Endothelial cell of umbilical vein (primary cell): ENCODE data around the gene AP1S2. TPM values are rescaled to one million over a fixed set of nuclear protein-coding genes. Genes with fewer than 3 reads are reported as not detected.

Experiments
- BruUV-seq: library from RNA; stranded (reverse); fragments of 400-500 nt; replicated peaks from 2 replicates; lab custom pipeline; 2021; lab: Mats Ljungman, UMichigan
- CTCF ChIA-PET: fragments of 300-600, 350-600 bp; sonication (Branson Sonifier 250); formaldehyde crosslinking; loops from one replicate; lab custom pipeline; 2021; ENCODE audit warnings: antibody characterized with exemption, inconsistent platforms; lab: Charles Lee
- POLR2A ChIA-PET: fragments of 300-600, 350-600 bp; sonication (Branson Sonifier 250); formaldehyde crosslinking; loops from one replicate; lab custom pipeline; 2021; ENCODE audit warnings: antibody characterized with exemption, inconsistent platforms; lab: Charles Lee
- DNase-seq: peaks from one replicate; pipeline ENCODE4 v3.0.0-alpha.2; 2011; ENCODE audit warnings: low read depth, low spot score
- FAIRE-seq: peaks from 2 replicates; lab custom pipeline; 2011; peaks lifted over from hg19 to GRCh38; lab: Jason Lieb, UNC
- H2AFZ ChIP-seq: 2 replicates; pipeline ENCODE4 v1.6.0; 2012; ENCODE audit warnings: low read depth, low read length, control low read depth, inconsistent platforms
- H3K27ac ChIP-seq: 2 replicates; pipeline ENCODE4 v1.5.1; 2011; ENCODE audit warnings: low read depth, mild to moderate bottlenecking, control low read depth, low read length, moderate library complexity; ENCODE audit not compliant: insufficient read depth
- H3K27me3 ChIP-seq, 2 experiments: 2 replicates each; pipeline versions ENCODE4 v1.6.0 to v1.6.1; 2011; ENCODE audit warnings: low read length in 2 of 2, mixed read lengths in 1 of 2; ENCODE audit not compliant: control insufficient read depth in 2 of 2, insufficient read depth in 2 of 2
- H3K36me3 ChIP-seq, 2 experiments: 2 replicates in 1 of 2; 3 replicates in 1 of 2; pipeline ENCODE4 v1.5.1; 2011; ENCODE audit warnings: low read length in 2 of 2, mild to moderate bottlenecking in 1 of 2, moderate library complexity in 1 of 2; ENCODE audit not compliant: control insufficient read depth in 2 of 2, insufficient read depth in 2 of 2; ENCODE audit errors: extremely low read depth in 1 of 2
- H3K4me1 ChIP-seq: 3 replicates; pipeline ENCODE4 v1.5.1; 2011; ENCODE audit warnings: mild to moderate bottlenecking, low read length; ENCODE audit not compliant: control insufficient read depth, insufficient read depth; ENCODE audit errors: extremely low read depth
- H3K4me2 ChIP-seq: 2 replicates; pipeline ENCODE4 v1.6.1; 2011; ENCODE audit warnings: low read length, control low read depth, mixed read lengths; ENCODE audit not compliant: insufficient read depth
- H3K4me3 ChIP-seq, 3 experiments: fragments of 200-600 bp in 1 of 3; sonication (generic), shearing (Covaris generic) in 1 of 3; replicated peaks in 1 of 3; 2 replicates each; pipeline ENCODE4 v1.5.1; 2011 to 2016; ENCODE audit warnings: control low read depth in 3 of 3, low read length in 3 of 3, mild to moderate bottlenecking in 2 of 3, inconsistent platforms in 1 of 3, low read depth in 1 of 3, moderate library complexity in 1 of 3; ENCODE audit not compliant: insufficient read depth in 1 of 3
- H3K79me2 ChIP-seq: 2 replicates; pipeline ENCODE4 v1.6.0; 2012; ENCODE audit warnings: low read length, inconsistent platforms; ENCODE audit not compliant: control insufficient read depth, insufficient read depth
- H3K9ac ChIP-seq: replicated peaks from 2 replicates; pipeline ENCODE3; 2011; ENCODE audit warnings: low read length, control low read depth; ENCODE audit not compliant: insufficient read depth; ENCODE audit errors: extremely low read depth
- H3K9me1 ChIP-seq: replicated peaks from 3 replicates; pipeline ENCODE4 v1.6.0; 2011; ENCODE audit warnings: mild to moderate bottlenecking, low read length; ENCODE audit not compliant: control insufficient read depth, insufficient read depth; ENCODE audit errors: extremely low read depth
- H3K9me3 ChIP-seq: replicated peaks from 2 replicates; pipeline ENCODE4 v1.5.1; 2012; ENCODE audit warnings: low read length, inconsistent platforms; ENCODE audit not compliant: control insufficient read depth, insufficient read depth
- H4K20me1 ChIP-seq: replicated peaks from 2 replicates; pipeline ENCODE3; 2011; ENCODE audit warnings: mild to moderate bottlenecking, low read length; ENCODE audit not compliant: control insufficient read depth, insufficient read depth; ENCODE audit errors: extremely low read depth
- EZH2 ChIP-seq: IDR thresholded peaks from 2 replicates; pipeline ENCODE4 v1.6.1; 2012; ENCODE audit warnings: borderline replicate concordance, low read depth, mild to moderate bottlenecking, moderate library complexity, low read length, inconsistent platforms; ENCODE audit not compliant: severe bottlenecking
- FOS ChIP-seq: IDR thresholded peaks from 2 replicates; pipeline ENCODE4 v1.6.1; 2011; ENCODE audit warnings: mild to moderate bottlenecking, low read length, moderate library complexity, borderline replicate concordance; ENCODE audit not compliant: insufficient read depth
- GATA2 ChIP-seq: IDR thresholded peaks from 2 replicates; pipeline ENCODE4 v1.7.0; 2011; ENCODE audit warnings: low read depth, mild to moderate bottlenecking, moderate library complexity, mixed read lengths, low read length; ENCODE audit not compliant: insufficient read length, insufficient read depth
- JUN ChIP-seq: IDR thresholded peaks from 2 replicates; pipeline ENCODE4 v1.6.1; 2011; ENCODE audit warnings: borderline replicate concordance, low read depth; ENCODE audit not compliant: insufficient read length, insufficient read depth
- MYC ChIP-seq: IDR thresholded peaks from one replicate; pipeline ENCODE4 v1.6.1; 2011; ENCODE audit warnings: mild to moderate bottlenecking, low read depth, low read length
- POLR2A ChIP-seq: IDR thresholded peaks from 2 replicates; pipeline ENCODE4 v1.6.1; 2012; ENCODE audit warnings: low read depth, mild to moderate bottlenecking, control low read depth, low read length
- POLR2AphosphoS5 ChIP-seq: IDR thresholded peaks from 2 replicates; pipeline ENCODE4 v1.6.1; 2012; ENCODE audit warnings: low read depth, mild to moderate bottlenecking, control low read depth, low read length, moderate library complexity; ENCODE audit not compliant: insufficient read depth
- dilution Hi-C: fragments of 300-500 bp; cut with MboI; formaldehyde crosslinking; loops from one replicate; pipeline ENCODE4 v1.15.0; 2019; ENCODE audit warnings: low sequenced_read_pairs; ENCODE audit not compliant: extremely low pct_ligation_motif_present
- intact Hi-C: fragments of 100-400 bp; cut with micrococcal nuclease; formaldehyde crosslinking; loops from one replicate; pipeline ENCODE4 v1.10.0; 2022
- polyA plus RNA-seq, 4 experiments: library from polyadenylated mRNA; depleted of rRNA in 3 of 4; stranded (reverse) in 3 of 4; unstranded in 1 of 4; fragments of >200 nt; gene quantifications; 2 replicates each; pipeline versions ENCODE4 v1.2.1 to v1.2.3, GENCODE V29; 2011 to 2012; ENCODE audit warnings: missing spikeins in 1 of 4
- total RNA-seq: library from RNA; stranded (reverse); gene quantifications from 2 replicates; pipeline ENCODE4 v1.2.3, GENCODE V29; 2021
- TF ChIP-seq, protein P1 (sequence below): IDR thresholded peaks from 2 replicates; pipeline ENCODE4 v1.6.1; 2011; ENCODE audit not compliant: insufficient read depth, insufficient read length
- TF ChIP-seq, protein P2 (sequence below), 2 donors: IDR thresholded peaks; 1 replicate in 1 of 2; 2 replicates in 1 of 2; pipeline ENCODE4 v1.5.1; 2011; ENCODE audit warnings: low read length in 2 of 2, mild to moderate bottlenecking in 2 of 2, moderate library complexity in 2 of 2, control low read depth in 1 of 2, inconsistent platforms in 1 of 2, low read depth in 1 of 2; ENCODE audit not compliant: insufficient read depth in 1 of 2; ENCODE audit errors: extremely low read depth in 1 of 2

AP1S2 gene
- total and polyA plus RNA-seq, 2 donors (not counting 3 experiments of a cell fraction or from before 2014, with no cell fraction given), result 21.0 to 37.3 TPM

DNA sequence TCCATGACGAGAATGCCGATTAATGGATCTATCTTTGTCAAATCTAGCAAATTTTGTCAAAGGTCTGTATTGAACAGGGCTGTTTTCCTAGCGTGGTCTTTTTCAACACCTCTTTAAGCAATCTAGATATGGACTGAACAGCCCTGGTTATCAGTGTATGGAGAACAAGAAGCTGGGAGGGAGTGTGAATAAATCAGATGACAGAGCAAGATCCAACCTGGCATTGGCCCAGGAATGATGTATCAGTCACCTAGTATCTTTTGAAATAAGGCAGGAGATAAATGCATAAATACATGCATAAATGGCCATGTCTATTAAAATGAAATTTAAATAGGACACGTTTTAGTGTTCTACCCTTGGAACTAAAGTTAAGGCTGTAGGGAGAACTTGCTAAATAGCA is 15.7 kb upstream of the AP1S2 start:
- H4K20me1 ChIP-seq, result no peaks in the 10 kb centered on the region
- H3K27me3 ChIP-seq, result no peaks in the 10 kb centered on the region
- no peak overlapping the region for H3K4me2 ChIP-seq
- H3K27ac ChIP-seq, result no peak overlapping the region
- POLR2A ChIA-PET, result no interaction called here
- dilution Hi-C loops, result no loop called here
- no peak overlapping the region for H3K9ac ChIP-seq
- H3K9me3 ChIP-seq, result no peaks in the 10 kb centered on the region
- no peak overlapping the region for H2AFZ ChIP-seq
- H3K9me1 ChIP-seq, result no peaks in the 10 kb centered on the region
- no peaks in the 10 kb centered on the region for H3K4me1 ChIP-seq
- H3K4me3 ChIP-seq, result no peak overlapping the region
- CTCF ChIA-PET, result no interaction called here
- FAIRE-seq (no peak), DNase-seq (no peak)
- no peaks in the 10 kb centered on the region for H3K36me3 ChIP-seq
- BruUV-seq, result no TSS peak
- H3K79me2 ChIP-seq, result no peaks in the 10 kb centered on the region
- TF ChIP-seq, protein P1, sequence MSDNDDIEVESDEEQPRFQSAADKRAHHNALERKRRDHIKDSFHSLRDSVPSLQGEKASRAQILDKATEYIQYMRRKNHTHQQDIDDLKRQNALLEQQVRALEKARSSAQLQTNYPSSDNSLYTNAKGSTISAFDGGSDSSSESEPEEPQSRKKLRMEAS, result no peak
- TF ChIP-seq FOS (no peak), MYC (no peak), POLR2AphosphoS5 (no peak), JUN (no peak), EZH2 (no peak), GATA2 (no peak), POLR2A (no peak)
- TF ChIP-seq, protein P2, sequence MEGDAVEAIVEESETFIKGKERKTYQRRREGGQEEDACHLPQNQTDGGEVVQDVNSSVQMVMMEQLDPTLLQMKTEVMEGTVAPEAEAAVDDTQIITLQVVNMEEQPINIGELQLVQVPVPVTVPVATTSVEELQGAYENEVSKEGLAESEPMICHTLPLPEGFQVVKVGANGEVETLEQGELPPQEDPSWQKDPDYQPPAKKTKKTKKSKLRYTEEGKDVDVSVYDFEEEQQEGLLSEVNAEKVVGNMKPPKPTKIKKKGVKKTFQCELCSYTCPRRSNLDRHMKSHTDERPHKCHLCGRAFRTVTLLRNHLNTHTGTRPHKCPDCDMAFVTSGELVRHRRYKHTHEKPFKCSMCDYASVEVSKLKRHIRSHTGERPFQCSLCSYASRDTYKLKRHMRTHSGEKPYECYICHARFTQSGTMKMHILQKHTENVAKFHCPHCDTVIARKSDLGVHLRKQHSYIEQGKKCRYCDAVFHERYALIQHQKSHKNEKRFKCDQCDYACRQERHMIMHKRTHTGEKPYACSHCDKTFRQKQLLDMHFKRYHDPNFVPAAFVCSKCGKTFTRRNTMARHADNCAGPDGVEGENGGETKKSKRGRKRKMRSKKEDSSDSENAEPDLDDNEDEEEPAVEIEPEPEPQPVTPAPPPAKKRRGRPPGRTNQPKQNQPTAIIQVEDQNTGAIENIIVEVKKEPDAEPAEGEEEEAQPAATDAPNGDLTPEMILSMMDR (IDR thresholded peaks at IDR 0.05; ENCODE audit: extremely low read depth in 1 of 2, insufficient read depth in 1 of 2, low read depth in 1 of 2, low read length in 2 of 2), result no peak
- intact Hi-C loops, result no loop called here
